GM10248 (cell line): ENCODE data around the gene MAP3K14.

Source experiments
- CTCF ChIA-PET: fragments of 300-600 bp; sonication (Branson Sonifier 250); formaldehyde crosslinking; extraction: SDS; loops from one replicate; lab custom pipeline; 2021; ENCODE audit warnings: antibody characterized with exemption; lab: Yijun Ruan, JAX
- POLR2A ChIA-PET: fragments of 350-650 bp; sonication (Branson Sonifier 250); formaldehyde crosslinking; extraction: SDS; loops from one replicate; lab custom pipeline; 2020; ENCODE audit warnings: antibody characterized with exemption; lab: Yijun Ruan, JAX
- DNase-seq: peaks from one replicate; pipeline ENCODE4 v3.0.0; 2012; ENCODE audit errors: extremely low spot score
- CTCF ChIP-seq: IDR thresholded peaks from 2 replicates; pipeline ENCODE4 v1.5.1; 2012; ENCODE audit warnings: mild to moderate bottlenecking, low read depth; ENCODE audit errors: extremely low read depth, missing control alignments, control extremely low read depth

MAP3K14 gene

GRCh38 chr17:45233423-45233924 lies 83.3 kb downstream of the MAP3K14 start:
- CTCF ChIA-PET = interaction anchor here (1.0 to 13.0 kb wide), 4 partner anchors 9 to 36 kb away, joined by 3 to 309 read pairs (median 22); partner anchors contain the start of gene FMNL1

DNA sequence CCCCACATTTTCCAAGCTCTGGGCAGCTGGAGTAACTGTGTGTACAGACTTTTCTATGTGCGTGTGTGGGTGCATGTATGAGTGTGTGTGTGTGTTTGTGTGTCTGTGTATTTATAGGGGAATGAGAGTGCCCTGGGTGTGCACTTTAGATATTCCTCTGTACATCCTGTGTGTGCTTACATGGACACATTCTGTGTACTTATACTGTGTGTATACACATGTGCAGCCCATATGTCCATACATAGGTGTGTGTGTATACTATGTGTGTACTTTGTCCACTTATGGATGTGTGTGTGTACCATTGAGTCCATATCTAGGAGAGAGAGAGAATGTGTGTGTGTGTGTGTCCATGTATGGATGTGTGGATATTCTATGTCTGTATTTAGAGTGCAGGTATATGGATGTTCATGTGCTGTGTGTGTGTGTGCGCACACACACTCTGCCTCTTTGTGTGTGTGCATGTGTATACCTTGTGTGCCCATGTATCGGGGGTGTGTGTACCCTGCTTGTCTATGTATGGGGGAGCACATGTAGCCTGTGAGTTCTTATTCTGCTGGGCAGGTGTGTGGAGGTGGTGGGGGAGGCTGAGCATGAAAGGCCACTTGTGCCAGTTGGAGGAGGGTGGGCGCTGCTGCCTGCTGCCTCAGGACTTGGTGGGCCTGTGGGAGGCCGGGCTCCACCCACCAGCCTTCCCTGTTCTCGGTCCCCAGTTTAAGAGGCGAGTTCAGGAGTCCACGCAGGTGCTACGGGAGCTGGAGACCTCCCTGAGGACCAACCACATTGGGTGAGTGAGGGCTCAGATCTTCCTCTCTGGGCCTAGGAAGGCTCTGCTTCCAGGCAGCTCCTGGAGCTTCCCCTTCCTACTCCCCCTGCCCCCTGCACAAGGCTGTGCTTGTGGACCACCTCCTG lies 84.1 kb downstream of the MAP3K14 start:
- no peak for TF ChIP-seq CTCF
- POLR2A ChIA-PET = interaction anchor here (5.3 kb wide), 1 partner anchor 84 kb away, joined by 31 read pairs; the partner anchor contains the start of gene HEXIM1
- CTCF ChIA-PET = interaction anchor here (0.7 to 13.0 kb wide), 10 partner anchors 10 to 174 kb away, joined by 3 to 309 read pairs (median 6); partner anchors contain the start of genes ACBD4 and FMNL1
- no peak for DNase-seq

More at GRCh38 chr17:45233423-45233924, 83.3 kb downstream of the MAP3K14 start:
- no peak for DNase-seq
- POLR2A ChIA-PET = no interaction called here
- no peak for TF ChIP-seq CTCF

- DNase-seq = no peak
- TF ChIP-seq CTCF = peak; percentile 38
- ChIA-PET POLR2A (interaction anchor here (0.5 to 5.3 kb wide), 3 partner anchors 12 to 794 kb away, joined by 3 to 31 read pairs (median 6); partner anchors contain the start of gene HEXIM1), CTCF (interaction anchor here (0.7 to 13.0 kb wide), 13 partner anchors 13 to 175 kb away, joined by 3 to 309 read pairs (median 5); partner anchors contain the start of genes ACBD4 and FMNL1)
Observed at GRCh38 chr17:45231481-45232116, 85.2 kb downstream of the MAP3K14 start.

- no peak for TF ChIP-seq CTCF
- DNase-seq = no peak
- ChIA-PET POLR2A (interaction anchor here (0.5 to 5.3 kb wide), 3 partner anchors 12 to 795 kb away, joined by 3 to 31 read pairs (median 6); partner anchors contain the start of gene HEXIM1), CTCF (interaction anchor here (1.0 to 13.0 kb wide), 13 partner anchors 12 to 154 kb away, joined by 3 to 309 read pairs (median 8); partner anchors contain the start of genes ACBD4 and FMNL1)
Observed at GRCh38 chr17:45230787-45231480, 85.9 kb downstream of the MAP3K14 start.

DNA sequence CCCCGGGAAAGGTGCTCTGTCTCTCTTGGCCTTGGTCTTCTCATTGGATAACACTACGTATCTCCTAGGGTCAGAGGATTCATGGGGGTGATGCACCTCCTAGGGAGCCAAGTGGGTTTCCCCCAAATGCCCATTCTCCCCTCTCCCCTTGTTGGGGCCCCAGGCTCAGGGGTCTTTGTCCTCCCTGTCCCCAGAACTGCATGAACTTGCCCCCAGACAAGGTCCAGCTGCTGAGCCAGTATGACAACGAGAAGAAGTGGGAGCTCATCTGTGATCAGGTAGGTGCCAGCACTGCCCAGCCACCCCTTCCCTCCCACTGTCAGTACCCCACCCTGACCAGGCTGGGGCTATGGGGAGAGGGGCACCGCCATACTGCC lies 86.4 kb downstream of the MAP3K14 start:
- ChIA-PET CTCF (interaction anchor here (1.2 to 13.0 kb wide), 10 partner anchors 12 to 155 kb away, joined by 3 to 309 read pairs (median 10); partner anchors contain the start of genes ACBD4 and FMNL1), POLR2A (interaction anchor here (5.3 kb wide), 1 partner anchor 81 kb away, joined by 31 read pairs; the partner anchor contains the start of gene HEXIM1)
- no peak for TF ChIP-seq CTCF
- DNase-seq = no peak
